ENCODE results near the gene OR10J5. TPM values are rescaled to one million over a fixed set of nuclear protein-coding genes. Genes with fewer than 3 reads are reported as not detected.

The OR10J5 gene
- total RNA-seq, 1 donor from 2014 or later: not detected

DNA sequence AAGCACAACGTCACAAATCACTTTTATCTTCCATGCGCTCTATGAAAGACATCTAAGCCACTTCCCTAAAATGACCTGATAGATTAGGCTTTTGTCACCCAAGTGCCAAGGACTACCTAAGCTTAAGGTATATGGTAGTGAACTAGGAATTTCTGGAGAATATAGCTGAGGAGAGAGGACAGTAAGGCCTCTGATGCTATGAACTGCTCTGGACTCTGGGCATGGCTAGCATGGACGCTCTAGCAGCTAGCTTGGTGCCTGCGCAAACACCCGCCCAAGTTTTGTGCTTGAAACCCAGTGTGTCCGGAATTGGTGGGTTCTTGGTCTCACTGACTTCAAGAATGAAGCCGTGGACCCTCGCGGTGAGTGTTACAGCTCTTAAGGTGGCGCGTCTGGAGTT lies 42.5 kb downstream of the OR10J5 start:
- H3K9me3 Mint-ChIP-seq (ENCODE audit: unreplicated experiment): peaks cover 8% of the 10 kb centered on the region
- no peak overlapping the region for H3K27ac Mint-ChIP-seq (ENCODE audit: unreplicated experiment)
- no peak overlapping the region for H3K4me3 Mint-ChIP-seq (ENCODE audit: unreplicated experiment)
- peaks cover 9% of the 10 kb centered on the region for H3K36me3 Mint-ChIP-seq (ENCODE audit: unreplicated experiment)
- H3K27me3 Mint-ChIP-seq (ENCODE audit: unreplicated experiment): no peaks in the 10 kb centered on the region
- no peak for DNase-seq
- TF ChIP-seq, protein P1, sequence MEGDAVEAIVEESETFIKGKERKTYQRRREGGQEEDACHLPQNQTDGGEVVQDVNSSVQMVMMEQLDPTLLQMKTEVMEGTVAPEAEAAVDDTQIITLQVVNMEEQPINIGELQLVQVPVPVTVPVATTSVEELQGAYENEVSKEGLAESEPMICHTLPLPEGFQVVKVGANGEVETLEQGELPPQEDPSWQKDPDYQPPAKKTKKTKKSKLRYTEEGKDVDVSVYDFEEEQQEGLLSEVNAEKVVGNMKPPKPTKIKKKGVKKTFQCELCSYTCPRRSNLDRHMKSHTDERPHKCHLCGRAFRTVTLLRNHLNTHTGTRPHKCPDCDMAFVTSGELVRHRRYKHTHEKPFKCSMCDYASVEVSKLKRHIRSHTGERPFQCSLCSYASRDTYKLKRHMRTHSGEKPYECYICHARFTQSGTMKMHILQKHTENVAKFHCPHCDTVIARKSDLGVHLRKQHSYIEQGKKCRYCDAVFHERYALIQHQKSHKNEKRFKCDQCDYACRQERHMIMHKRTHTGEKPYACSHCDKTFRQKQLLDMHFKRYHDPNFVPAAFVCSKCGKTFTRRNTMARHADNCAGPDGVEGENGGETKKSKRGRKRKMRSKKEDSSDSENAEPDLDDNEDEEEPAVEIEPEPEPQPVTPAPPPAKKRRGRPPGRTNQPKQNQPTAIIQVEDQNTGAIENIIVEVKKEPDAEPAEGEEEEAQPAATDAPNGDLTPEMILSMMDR (IDR thresholded peaks at IDR 0.05; ENCODE audit: partially characterized antibody, unreplicated experiment): no peak
- H3K4me1 Mint-ChIP-seq (ENCODE audit: low read depth, unreplicated experiment): peaks cover 8% of the 10 kb centered on the region

DNA sequence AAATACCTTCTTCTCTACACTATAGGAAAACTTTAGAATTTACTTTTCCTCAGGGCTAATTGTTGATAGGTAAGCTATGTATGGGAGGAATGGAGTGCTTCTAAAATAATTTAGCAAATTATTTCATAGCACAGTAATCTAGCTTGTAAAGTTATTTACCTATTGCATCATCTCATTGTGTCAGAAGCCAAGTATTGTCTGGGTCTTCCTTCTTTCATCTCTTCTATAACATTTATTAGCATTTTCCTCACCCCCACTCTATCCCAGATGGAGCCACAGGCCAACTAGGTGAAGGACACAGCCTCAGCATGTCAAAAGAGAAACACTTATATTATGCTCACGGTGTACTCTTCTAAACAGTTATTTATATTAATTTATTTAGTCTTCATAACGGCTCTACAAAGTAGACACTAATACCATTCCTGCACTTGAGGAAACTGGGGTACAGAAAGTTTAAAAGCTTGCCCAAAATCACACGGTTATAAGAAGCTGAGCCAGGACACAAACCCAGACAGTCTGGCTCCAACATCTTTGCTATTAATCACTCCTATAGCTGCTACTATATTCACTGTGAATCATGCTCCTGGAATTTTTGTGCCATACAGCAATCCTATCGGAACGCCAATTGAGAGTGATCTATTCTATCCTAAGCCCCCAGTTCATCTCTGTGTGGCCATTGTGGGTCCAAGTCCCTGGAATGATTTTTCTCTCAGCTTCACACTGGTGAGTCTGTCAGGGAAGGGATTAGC lies 43.1 kb downstream of the OR10J5 start:
- TF ChIP-seq, protein P1 (IDR thresholded peaks at IDR 0.05; ENCODE audit: partially characterized antibody, unreplicated experiment): no peak
- Mint-ChIP-seq H3K4me3 (ENCODE audit: unreplicated experiment) (no peak overlapping the region), H3K4me1 (ENCODE audit: low read depth, unreplicated experiment) (peaks cover 8% of the 10 kb centered on the region), H3K9me3 (ENCODE audit: unreplicated experiment) (peaks cover 8% of the 10 kb centered on the region), H3K27me3 (ENCODE audit: unreplicated experiment) (no peaks in the 10 kb centered on the region), H3K36me3 (ENCODE audit: unreplicated experiment) (peaks cover 4% of the 10 kb centered on the region), H3K27ac (ENCODE audit: unreplicated experiment) (no peak overlapping the region)
- DNase-seq: no peak

Other genes with a start within 250 kb of the OR10J5 start
- not detected for gene FCER1A, start 233.7 kb downstream of the OR10J5 start, total RNA-seq (ENCODE audit: unreplicated experiment)
- gene OR10J4, start 103.8 kb downstream of the OR10J5 start, total RNA-seq (ENCODE audit: unreplicated experiment): not detected
- not detected for gene OR10J1, start 96.3 kb downstream of the OR10J5 start, total RNA-seq (ENCODE audit: unreplicated experiment)
- not detected for gene APCS, start 51.8 kb upstream of the OR10J5 start, total RNA-seq (ENCODE audit: unreplicated experiment)
- not detected for gene CRP, start 178.6 kb upstream of the OR10J5 start, total RNA-seq (ENCODE audit: unreplicated experiment)
- 11.6 TPM for gene DUSP23, start 245.0 kb upstream of the OR10J5 start, total RNA-seq (ENCODE audit: unreplicated experiment)